ENCODE results near the gene PID1.

DNA sequence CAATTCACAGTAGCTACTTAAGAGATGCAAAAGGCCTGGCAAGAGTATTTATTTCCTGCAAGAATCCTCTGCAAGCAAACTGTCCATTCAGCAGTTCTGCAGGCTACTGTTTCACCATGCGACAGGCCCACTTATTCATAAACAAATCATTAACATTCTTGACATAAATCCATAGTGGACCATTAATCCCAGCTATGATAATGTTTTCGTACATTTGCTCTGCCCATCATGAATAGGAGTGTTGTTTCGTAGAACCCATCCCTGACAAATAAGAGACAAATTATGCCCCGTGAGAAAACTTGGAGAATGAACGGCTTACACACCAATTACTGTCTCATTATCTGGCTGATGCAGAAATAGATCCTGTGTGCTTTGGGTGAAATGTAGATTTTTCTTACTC, 65.4 kb downstream of the PID1 start:
- no peak for TF ChIP-seq YY1 (IDR thresholded peaks at IDR 0.05; ENCODE audit: low read depth)
- TF ChIP-seq EP300 (IDR thresholded peaks at IDR 0.05; ENCODE audit: borderline replicate concordance in 1 of 2, low read depth in 1 of 2, low read length in 1 of 2), result no peak
- no peak for TF ChIP-seq NFIC (IDR thresholded peaks at IDR 0.05; ENCODE audit: borderline replicate concordance)
- TF ChIP-seq, protein P1, sequence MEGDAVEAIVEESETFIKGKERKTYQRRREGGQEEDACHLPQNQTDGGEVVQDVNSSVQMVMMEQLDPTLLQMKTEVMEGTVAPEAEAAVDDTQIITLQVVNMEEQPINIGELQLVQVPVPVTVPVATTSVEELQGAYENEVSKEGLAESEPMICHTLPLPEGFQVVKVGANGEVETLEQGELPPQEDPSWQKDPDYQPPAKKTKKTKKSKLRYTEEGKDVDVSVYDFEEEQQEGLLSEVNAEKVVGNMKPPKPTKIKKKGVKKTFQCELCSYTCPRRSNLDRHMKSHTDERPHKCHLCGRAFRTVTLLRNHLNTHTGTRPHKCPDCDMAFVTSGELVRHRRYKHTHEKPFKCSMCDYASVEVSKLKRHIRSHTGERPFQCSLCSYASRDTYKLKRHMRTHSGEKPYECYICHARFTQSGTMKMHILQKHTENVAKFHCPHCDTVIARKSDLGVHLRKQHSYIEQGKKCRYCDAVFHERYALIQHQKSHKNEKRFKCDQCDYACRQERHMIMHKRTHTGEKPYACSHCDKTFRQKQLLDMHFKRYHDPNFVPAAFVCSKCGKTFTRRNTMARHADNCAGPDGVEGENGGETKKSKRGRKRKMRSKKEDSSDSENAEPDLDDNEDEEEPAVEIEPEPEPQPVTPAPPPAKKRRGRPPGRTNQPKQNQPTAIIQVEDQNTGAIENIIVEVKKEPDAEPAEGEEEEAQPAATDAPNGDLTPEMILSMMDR (IDR thresholded peaks at IDR 0.05), result no peak
- no peak for TF ChIP-seq RAD21 (IDR thresholded peaks at IDR 0.05; ENCODE audit: low read length)
- no peak for TF ChIP-seq FOXJ3 (CRISPR knock-in tag; IDR thresholded peaks at IDR 0.05)
